SK-N-SH (cell line): ENCODE measurements around the gene SLC17A5. TPM values are rescaled to one million over a fixed set of nuclear protein-coding genes. Genes with fewer than 3 reads are reported as not detected.
A peak's percentile ranks its signal among the peaks of the same experiment; 100 is the strongest.

Experiments
- CTCF ChIA-PET: fragments of 300-600, 350-600 bp; formaldehyde crosslinking; extraction: SDS; loops from one replicate; lab custom pipeline; 2021; lab: Yijun Ruan, JAX
- POLR2A ChIA-PET: fragments of 350-600 bp; sonication (Branson Sonifier 250); formaldehyde crosslinking; extraction: SDS; loops from one replicate; lab custom pipeline; 2020; ENCODE audit warnings: antibody characterized with exemption, inconsistent platforms; lab: Yijun Ruan, JAX
- DNase-seq: peaks from one replicate; pipeline ENCODE4 v3.0.0; 2012
- H2AFZ ChIP-seq: fragments of 200-600 bp; sonication (generic); 2 replicates; pipeline ENCODE4 v1.8.1; 2016; ENCODE audit warnings: antibody characterized with exemption, mild to moderate bottlenecking, low read depth
- H3F3A ChIP-seq: fragments of 200-600 bp; sonication (generic); replicated peaks from 2 replicates; pipeline ENCODE3; 2016; ENCODE audit warnings: antibody characterized with exemption, mild to moderate bottlenecking; ENCODE audit not compliant: insufficient read depth
- H3K27ac ChIP-seq, 2 experiments: fragments of 200-500 bp in 1 of 2; fragments of 200-600 bp in 1 of 2; sonication (Bioruptor generic) in 1 of 2; sonication (generic), shearing (Covaris generic) in 1 of 2; 2 replicates each; pipeline versions ENCODE4 v1.5.1 to v1.6.1; 2014 to 2016; ENCODE audit warnings: low read depth in 2 of 2, inconsistent platforms in 1 of 2, low read length in 1 of 2, mild to moderate bottlenecking in 1 of 2, mixed read lengths in 1 of 2
- H3K27me3 ChIP-seq: fragments of 200-600 bp; sonication (generic), shearing (Covaris generic); 2 replicates; pipeline ENCODE4 v1.6.1; 2016; ENCODE audit warnings: mixed run types; ENCODE audit not compliant: insufficient read depth
- H3K36me3 ChIP-seq, 2 experiments: fragments of 200-500 bp in 1 of 2; fragments of 200-600 bp in 1 of 2; sonication (Bioruptor generic) in 1 of 2; sonication (generic) in 1 of 2; replicated peaks in 1 of 2; 2 replicates each; pipeline versions ENCODE3 to v1.5.1; 2014 to 2016; ENCODE audit warnings: low read length in 1 of 2, mild to moderate bottlenecking in 1 of 2; ENCODE audit not compliant: insufficient read depth in 2 of 2, control insufficient read depth in 1 of 2
- H3K4me1 ChIP-seq, 2 experiments: fragments of 200-500 bp in 1 of 2; fragments of 200-600 bp in 1 of 2; sonication (Bioruptor generic) in 1 of 2; sonication (generic), shearing (Covaris generic) in 1 of 2; 2 replicates each; pipeline versions ENCODE4 v1.5.1 to v1.6.1; 2014 to 2016; ENCODE audit warnings: low read depth in 1 of 2, low read length in 1 of 2, mixed run types in 1 of 2; ENCODE audit not compliant: insufficient read depth in 2 of 2, control insufficient read depth in 1 of 2
- H3K4me2 ChIP-seq: fragments of 200-600 bp; sonication (generic), shearing (Covaris generic); 2 replicates; pipeline ENCODE4 v1.6.1; 2017; ENCODE audit warnings: mixed run types
- H3K4me3 ChIP-seq, 2 experiments: fragments of 200-500 bp in 1 of 2; fragments of 200-600 bp in 1 of 2; sonication (Bioruptor generic) in 1 of 2; sonication (generic), shearing (Covaris generic) in 1 of 2; 2 replicates each; pipeline versions ENCODE4 v1.5.1 to v1.8.1; 2014 to 2016; ENCODE audit warnings: low read depth in 2 of 2, inconsistent platforms in 1 of 2, low read length in 1 of 2, mild to moderate bottlenecking in 1 of 2, mixed read lengths in 1 of 2, moderate library complexity in 1 of 2
- H3K79me2 ChIP-seq: fragments of 200-600 bp; sonication (generic); 2 replicates; pipeline ENCODE4 v1.8.1; 2017; ENCODE audit warnings: mild to moderate bottlenecking; ENCODE audit not compliant: insufficient read depth
- H3K9ac ChIP-seq: fragments of 200-600 bp; sonication (generic); 2 replicates; pipeline ENCODE4 v1.6.1; 2017; ENCODE audit warnings: mixed run types
- H3K9me2 ChIP-seq: fragments of 200-600 bp; sonication (generic); 2 replicates; pipeline ENCODE4 v1.6.1; 2017; ENCODE audit warnings: mixed run types
- H3K9me3 ChIP-seq: fragments of 200-600 bp; sonication (generic); 2 replicates; pipeline ENCODE4 v1.6.1; 2017; ENCODE audit warnings: mixed run types, mild to moderate bottlenecking, moderate library complexity
- H4K20me1 ChIP-seq: fragments of 200-600 bp; sonication (generic); 2 replicates; pipeline ENCODE4 v1.6.1; 2017; ENCODE audit warnings: mild to moderate bottlenecking, mixed run types; ENCODE audit not compliant: insufficient read depth
- GATA2 ChIP-seq: sonication (generic); formaldehyde crosslinking; IDR thresholded peaks from 2 replicates; pipeline ENCODE4 v1.5.0; 2020; ENCODE audit warnings: mild to moderate bottlenecking, missing genetic modification reagents
- JUND ChIP-seq: IDR thresholded peaks from 2 replicates; pipeline ENCODE4 v1.4.0; 2012
- MAX ChIP-seq: IDR thresholded peaks from 2 replicates; pipeline ENCODE4 v1.4.0; 2012; ENCODE audit warnings: low read depth
- POLR2AphosphoS5 ChIP-seq: IDR thresholded peaks from 2 replicates; pipeline ENCODE4 v1.6.1; 2012; ENCODE audit warnings: low read depth, low read length
- ZBTB33 ChIP-seq: IDR thresholded peaks from 2 replicates; pipeline ENCODE4 v1.4.0; 2012; ENCODE audit warnings: low read depth, borderline replicate concordance
- WGBS: methylation state at CpG from one replicate; pipeline ENCODE4 v1.1.6; 2017; ENCODE audit warnings: low lambda C conversion rate; 5-methylcytosine and 5-hydroxymethylcytosine counted together
- polyA plus RNA-seq, 3 experiments: library from polyadenylated mRNA; depleted of rRNA; stranded (reverse); fragments of >200 nt; gene quantifications; 2 replicates each; pipeline ENCODE4 v1.2.3, GENCODE V29; 2012

Gene SLC17A5
- polyA plus RNA-seq, 1 of the 3 experiments (the other 2 are of a cell fraction), result 9.2 TPM

- DNase-seq, result no peak
- Histone ChIP-seq H3K4me3 (no peak overlapping the region), H3K9me2 (no peaks in the 10 kb centered on the region), H3F3A (peaks cover 28% of the 10 kb centered on the region), H2AFZ (no peak overlapping the region), H3K4me1 (peaks cover 0 to 22% of the 10 kb centered on the region in 2 experiments; a peak in 2 of 4 replicates), H3K36me3 (peaks cover 0 to 18% of the 10 kb centered on the region in 2 experiments), H3K79me2 (peaks cover 45% of the 10 kb centered on the region), H3K27me3 (no peaks in the 10 kb centered on the region), H4K20me1 (no peaks in the 10 kb centered on the region), H3K9ac (no peak overlapping the region), H3K4me2 (no peak overlapping the region), H3K27ac (peak overlapping the region; percentile 78 to 95; a peak in 2 of 4 replicates), H3K9me3 (no peaks in the 10 kb centered on the region)
- TF ChIP-seq MAX (no peak), JUND (no peak), GATA2 (CRISPR knock-in tag) (no peak), POLR2AphosphoS5 (no peak)
- WGBS, result 23% methylated on average over 2 of the region's 2 CpGs
- ChIA-PET CTCF (interaction anchor here (1.3 to 1.6 kb wide), 2 partner anchors 27 to 50 kb away, joined by 3 to 5 read pairs; no protein-coding TSS in a partner anchor), POLR2A (no interaction called here)
Measured at GRCh38 chr6:73702444-73702843, 48.7 kb upstream of the SLC17A5 start.

- Histone ChIP-seq H2AFZ (peak overlapping the region; percentile 41; the same call in 1 of the 2 replicates), H3K27ac (peak overlapping the region; percentile 24 to 45; a peak in 3 of 4 replicates), H3K9me3 (no peaks in the 10 kb centered on the region), H3K4me3 (no peak overlapping the region), H3K79me2 (peaks cover 49% of the 10 kb centered on the region), H3F3A (peaks cover 44% of the 10 kb centered on the region), H3K36me3 (peaks cover 0 to 3% of the 10 kb centered on the region in 2 experiments)
- CTCF ChIA-PET, result interaction anchor here (0.7 to 1.1 kb wide), 2 partner anchors 24 to 40 kb away, joined by 3 read pairs; no protein-coding TSS in a partner anchor
- WGBS, result 42% methylated on average over 4 of the region's 4 CpGs
- POLR2A ChIA-PET, result no interaction called here
- no peak for TF ChIP-seq ZBTB33
- TF ChIP-seq, all 33 proteins: peak for 0
- no peaks in the 10 kb centered on the region for H3K9me2 ChIP-seq
- H3K4me2 ChIP-seq, result peak overlapping the region; percentile 47; the same call in 1 of the 2 replicates
- peaks cover 0 to 25% of the 10 kb centered on the region in 2 experiments; a peak in 3 of 4 replicates for H3K4me1 ChIP-seq
- H4K20me1 ChIP-seq, result no peaks in the 10 kb centered on the region
- no peak overlapping the region for H3K9ac ChIP-seq
- no peaks in the 10 kb centered on the region for H3K27me3 ChIP-seq
- DNase-seq, result no peak
Measured at GRCh38 chr6:73699676-73700459, 46.1 kb upstream of the SLC17A5 start.
